Cardiac muscle cell (in vitro differentiated cells and primary cell): ENCODE measurements around the gene C8A. TPM values are rescaled to one million over a fixed set of nuclear protein-coding genes. Genes with fewer than 3 reads are reported as not detected.
A peak's percentile ranks its signal among the peaks of the same experiment; 100 is the strongest.

Experiments
- DNase-seq, 2 donors: peaks; one replicate each; pipeline versions ENCODE4 v3.0.0 to v3.0.0-alpha.2; 2010 to 2017; ENCODE audit warnings: low read depth in 1 of 2, low spot score in 1 of 2
- H3K27ac ChIP-seq: fragments of 200-600 bp; sonication (generic); 2 replicates; pipeline ENCODE4 v1.5.1; 2016
- H3K27me3 ChIP-seq: fragments of 200-600 bp; sonication (generic); 2 replicates; pipeline ENCODE4 v1.6.0; 2016; ENCODE audit warnings: control low read depth
- H3K36me3 ChIP-seq: fragments of 200-600 bp; sonication (generic); 2 replicates; pipeline ENCODE4 v1.5.1; 2016; ENCODE audit warnings: control low read depth
- H3K4me1 ChIP-seq: fragments of 200-600 bp; sonication (generic); 2 replicates; pipeline ENCODE4 v1.8.1; 2017; ENCODE audit warnings: low read depth, mild to moderate bottlenecking, mixed run types
- H3K4me3 ChIP-seq: fragments of 200-600 bp; sonication (generic); 2 replicates; pipeline ENCODE4 v1.5.1; 2016; ENCODE audit warnings: mild to moderate bottlenecking
- H3K9me3 ChIP-seq: fragments of 200-600 bp; sonication (generic); 2 replicates; pipeline ENCODE4 v1.5.1; 2017; ENCODE audit warnings: low read depth, mild to moderate bottlenecking, control low read depth
- CTCF ChIP-seq: IDR thresholded peaks from 2 replicates; pipeline ENCODE4 v1.5.1; 2012; ENCODE audit warnings: low read depth, mild to moderate bottlenecking, low read length
- polyA plus RNA-seq: library from polyadenylated mRNA; unstranded; fragments of >200 nt; fragmentation: Nextera tagmentation; extraction: Ambion mirVana; gene quantifications from 2 replicates; pipeline ENCODE4 v1.2.1, GENCODE V29; 2016
- total RNA-seq: library from RNA; depleted of rRNA; stranded (reverse); fragments of >200 nt; gene quantifications from 2 replicates; pipeline ENCODE4 v1.2.3, GENCODE V29; 2016

Gene C8A
- total and polyA plus RNA-seq, 2 experiments from 2014 or later, result not detected

- Histone ChIP-seq H3K9me3 (no peaks in the 10 kb centered on the region), H3K27ac (no peak overlapping the region), H3K4me1 (peaks cover 17% of the 10 kb centered on the region), H3K27me3 (no peaks in the 10 kb centered on the region), H3K4me3 (no peak overlapping the region), H3K36me3 (no peaks in the 10 kb centered on the region)
- TF ChIP-seq CTCF, result no peak
- no peak for DNase-seq
These were observed 44.3 kb downstream of the C8A start for GRCh38 chr1:56898879-56899278.

- TF ChIP-seq CTCF, result no peak
- no peaks in the 10 kb centered on the region for H3K27me3 ChIP-seq
- H3K9me3 ChIP-seq, result no peaks in the 10 kb centered on the region
- H3K4me1 ChIP-seq, result peaks cover 23% of the 10 kb centered on the region
- DNase-seq, result peak; percentile 18 to 71
- no peak overlapping the region for H3K27ac ChIP-seq
- H3K36me3 ChIP-seq, result no peaks in the 10 kb centered on the region
- no peak overlapping the region for H3K4me3 ChIP-seq
These were observed 47.1 kb downstream of the C8A start for GRCh38 chr1:56901716-56902115.

DNA sequence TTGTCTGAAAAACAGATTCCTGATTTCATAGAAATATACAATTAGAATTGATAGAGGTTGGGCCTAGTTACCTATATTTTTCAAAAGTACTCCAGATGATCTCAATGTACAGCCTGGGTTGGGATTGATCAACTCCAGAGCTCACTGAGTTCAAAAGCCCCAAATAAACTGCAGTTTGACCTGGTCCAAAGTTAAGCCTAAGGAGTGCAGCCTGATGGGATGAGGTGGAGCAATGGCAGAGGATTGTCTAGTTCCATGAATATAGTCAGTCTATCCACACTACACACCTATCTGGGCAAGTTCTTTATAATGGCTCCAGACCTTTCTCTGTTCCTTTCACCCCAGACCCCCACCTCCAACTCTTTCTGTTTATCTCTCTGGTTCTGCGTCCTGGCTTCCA is 49.2 kb downstream of the C8A start:
- no peaks in the 10 kb centered on the region for H3K36me3 ChIP-seq
- no peak for DNase-seq
- no peak overlapping the region for H3K4me3 ChIP-seq
- H3K9me3 ChIP-seq, result no peaks in the 10 kb centered on the region
- no peaks in the 10 kb centered on the region for H3K27me3 ChIP-seq
- H3K4me1 ChIP-seq, result peaks cover 23% of the 10 kb centered on the region
- no peak overlapping the region for H3K27ac ChIP-seq
- no peak for TF ChIP-seq CTCF

DNA sequence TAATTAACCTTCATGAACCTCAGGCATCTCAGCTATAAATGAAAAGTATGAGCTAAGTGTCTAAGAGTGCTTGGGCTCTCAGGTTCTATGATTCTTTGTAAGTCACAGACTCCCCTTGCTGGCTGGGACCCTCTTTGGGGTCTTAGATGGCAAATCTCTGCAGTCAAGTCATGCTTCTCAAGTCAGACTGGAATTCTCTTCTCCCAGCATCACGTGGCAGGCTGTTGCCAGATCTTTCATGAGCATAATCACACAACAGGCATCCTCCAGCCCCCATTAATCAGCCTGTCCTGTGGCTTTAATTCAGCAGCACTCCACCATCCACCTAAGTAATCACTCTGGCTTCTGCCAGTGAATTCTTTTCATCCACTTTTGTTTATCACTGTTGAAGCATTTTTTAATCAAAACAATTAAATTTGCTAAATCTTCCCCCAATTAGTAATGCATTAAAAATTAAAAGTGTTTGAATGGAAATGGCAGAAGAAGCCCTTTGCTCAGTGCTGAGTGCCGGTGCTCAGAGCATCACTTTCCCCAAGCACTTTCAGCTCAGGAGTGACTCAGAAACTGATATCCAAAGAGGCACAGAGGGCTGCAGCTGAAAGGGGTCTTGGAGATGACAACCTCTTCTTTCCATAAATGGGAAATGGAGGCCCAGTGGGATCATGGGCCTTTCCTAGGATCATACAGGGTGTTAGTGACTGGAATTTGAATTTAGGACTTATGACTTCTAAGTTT is 50.2 kb downstream of the C8A start:
- Histone ChIP-seq H3K27me3 (no peaks in the 10 kb centered on the region), H3K36me3 (no peaks in the 10 kb centered on the region), H3K4me3 (no peak overlapping the region), H3K4me1 (peaks cover 18% of the 10 kb centered on the region), H3K27ac (no peak overlapping the region), H3K9me3 (no peaks in the 10 kb centered on the region)
- DNase-seq, result peak in 1 of 2 donors; percentile 18
- no peak for TF ChIP-seq CTCF

DNA sequence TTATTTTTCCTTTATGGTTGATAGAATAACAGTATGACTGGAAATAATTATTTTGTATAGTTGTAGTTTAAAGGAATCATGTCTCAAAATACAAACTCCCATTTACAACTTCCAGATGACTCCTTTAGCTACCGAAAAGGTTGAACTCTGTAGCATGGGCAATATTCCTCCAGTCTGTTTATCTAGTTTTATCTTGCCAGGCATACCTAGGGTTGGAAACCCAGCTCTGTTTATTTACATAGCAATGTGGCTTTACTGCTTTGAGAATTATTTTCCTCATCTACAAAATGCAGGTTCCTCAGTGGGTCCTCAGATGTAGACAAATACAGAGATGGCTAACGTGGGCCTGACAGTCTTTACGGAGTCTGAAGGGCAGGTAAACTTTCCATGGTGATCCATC is 51.1 kb downstream of the C8A start:
- H3K4me3 ChIP-seq, result no peak overlapping the region
- no peak for DNase-seq
- H3K9me3 ChIP-seq, result no peaks in the 10 kb centered on the region
- no peak for TF ChIP-seq CTCF
- no peaks in the 10 kb centered on the region for H3K27me3 ChIP-seq
- H3K4me1 ChIP-seq, result peaks cover 22% of the 10 kb centered on the region
- no peaks in the 10 kb centered on the region for H3K36me3 ChIP-seq
- no peak overlapping the region for H3K27ac ChIP-seq
